A549 treated with AZD2906 at 1 μM for 4 hours (cell line): ENCODE measurements around the gene ZC3H18. TPM values are rescaled to one million over a fixed set of nuclear protein-coding genes. Genes with fewer than 3 reads are reported as not detected.

ENCODE experiments used
- total RNA-seq: library from RNA; stranded (reverse); fragments of 200-300 nt; extraction: Qiagen RNA extraction; gene quantifications from 5 replicates; pipeline ENCODE4 v1.2.3, GENCODE V29; 2022

Gene ZC3H18
- total RNA-seq = 45.6 to 50.5 TPM (median 49.4 TPM) in 5 replicates

GRCh38 chr16:88569985-88570690 lies at the start of gene ZC3H18:
TSS of gene ZC3H18 (plus strand) at chr16:88570403. CDS start at chr16:88577124, 6,721 bp downstream.

DNA sequence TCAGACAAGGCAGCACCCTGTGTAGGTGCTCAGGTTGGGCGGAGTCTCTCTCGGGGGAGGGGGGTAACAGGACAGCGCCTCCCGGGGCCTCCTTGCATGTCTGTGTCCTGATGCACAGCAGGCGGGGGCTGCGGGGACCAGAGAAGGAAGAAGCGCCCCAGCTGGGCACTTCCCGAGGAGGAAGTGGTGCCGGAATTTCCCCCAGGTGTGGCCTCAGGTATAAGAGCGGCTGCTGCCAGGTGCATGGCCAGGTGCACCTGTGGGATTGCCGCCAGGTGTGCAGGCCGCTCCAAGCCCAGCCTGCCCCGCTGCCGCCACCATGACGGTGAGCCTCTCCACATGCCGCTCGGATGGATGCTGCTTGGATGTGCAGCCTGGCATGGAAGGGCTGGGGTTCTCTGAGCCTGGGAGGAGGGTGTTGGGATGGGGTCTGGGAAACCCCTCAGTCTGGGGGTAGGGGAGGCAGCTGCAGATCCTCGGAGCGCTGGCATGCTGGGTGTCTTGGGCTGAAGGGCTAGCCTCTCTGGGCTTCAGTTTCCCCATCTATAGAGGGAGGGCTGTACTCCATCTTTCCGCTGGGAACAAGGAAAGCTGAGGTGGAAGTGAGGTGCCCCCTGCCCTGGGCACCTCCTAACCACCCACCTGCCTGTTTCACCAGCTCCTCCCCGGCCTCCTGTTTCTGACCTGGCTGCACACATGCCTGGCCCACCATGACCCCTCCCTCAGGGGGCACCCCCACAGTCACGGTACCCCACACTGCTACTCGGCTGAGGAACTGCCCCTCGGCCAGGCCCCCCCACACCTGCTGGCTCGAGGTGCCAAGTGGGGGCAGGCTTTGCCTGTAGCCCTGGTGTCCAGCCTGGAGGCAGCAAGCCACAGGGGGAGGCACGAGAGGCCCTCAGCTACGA lies 68.4 kb downstream of the ZC3H18 start, which contains the start of gene IL17C:
Gene IL17C, plus strand, starts transcription at position 250 of the 908 bp plus-strand sequence. Its CDS starts 70 bp downstream, at position 320.

GRCh38 chr16:88650749-88651275 lies 80.6 kb downstream of the ZC3H18 start, which contains the start of gene CYBA:
TSS of gene CYBA (minus strand) at chr16:88651053. CDS start at chr16:88651013, 40 bp downstream.

GRCh38 chr16:88662843-88663606 lies 92.8 kb downstream of the ZC3H18 start, which contains the start of gene MVD:
TSS of gene MVD (minus strand) at chr16:88663091. CDS start at chr16:88663080, 11 bp downstream.

Other genes starting within 250 kb of the ZC3H18 start
- 6.2 to 7.5 TPM (median 7.0 TPM) in 5 replicates for gene ZNF469, start 187.4 kb upstream of the ZC3H18 start, total RNA-seq
- 3.1 to 7.2 TPM (median 6.4 TPM) in 5 replicates for gene ZFPM1, start 117.1 kb upstream of the ZC3H18 start, total RNA-seq
- 0.06 TPM in 1 of 5 replicates, not detected in the others for gene IL17C, start 68.2 kb downstream of the ZC3H18 start, total RNA-seq
- 240 to 322 TPM (median 295 TPM) in 5 replicates for gene CYBA, start 80.7 kb downstream of the ZC3H18 start, total RNA-seq
- gene MVD, start 92.7 kb downstream of the ZC3H18 start, total RNA-seq = 16.3 to 22.5 TPM (median 20.7 TPM) in 5 replicates
- 0.13 to 0.24 TPM (median 0.16 TPM) in 5 replicates for gene SNAI3, start 116.1 kb downstream of the ZC3H18 start, total RNA-seq
- 11.7 to 19.5 TPM (median 18.2 TPM) in 5 replicates for gene RNF166, start 136.0 kb downstream of the ZC3H18 start, total RNA-seq
- gene CTU2, start 136.1 kb downstream of the ZC3H18 start, total RNA-seq = 26.1 to 34.6 TPM (median 32.4 TPM) in 5 replicates
- 97.2 to 152 TPM (median 140 TPM) in 5 replicates for gene PIEZO1, start 214.8 kb downstream of the ZC3H18 start, total RNA-seq
- gene CDT1, start 233.4 kb downstream of the ZC3H18 start, total RNA-seq = 28.6 to 34.7 TPM (median 33.6 TPM) in 5 replicates
- 304 to 457 TPM (median 428 TPM) in 5 replicates for gene APRT, start 241.5 kb downstream of the ZC3H18 start, total RNA-seq